Endothelial cell of umbilical vein (primary cell): ENCODE measurements around the gene DDX49. TPM values are rescaled to one million over a fixed set of nuclear protein-coding genes. Genes with fewer than 3 reads are reported as not detected.

Experiments used
- BruUV-seq: library from RNA; stranded (reverse); fragments of 400-500 nt; replicated peaks from 2 replicates; lab custom pipeline; 2021; lab: Mats Ljungman, UMichigan
- CTCF ChIA-PET: fragments of 300-600, 350-600 bp; sonication (Branson Sonifier 250); formaldehyde crosslinking; loops from one replicate; lab custom pipeline; 2021; ENCODE audit warnings: antibody characterized with exemption, inconsistent platforms; lab: Charles Lee
- POLR2A ChIA-PET: fragments of 300-600, 350-600 bp; sonication (Branson Sonifier 250); formaldehyde crosslinking; loops from one replicate; lab custom pipeline; 2021; ENCODE audit warnings: antibody characterized with exemption, inconsistent platforms; lab: Charles Lee
- DNase-seq: peaks from one replicate; pipeline ENCODE4 v3.0.0-alpha.2; 2011; ENCODE audit warnings: low read depth, low spot score
- FAIRE-seq: peaks from 2 replicates; lab custom pipeline; 2011; peaks lifted over from hg19 to GRCh38; lab: Jason Lieb, UNC
- H2AFZ ChIP-seq: 2 replicates; pipeline ENCODE4 v1.6.0; 2012; ENCODE audit warnings: low read depth, low read length, control low read depth, inconsistent platforms
- H3K27ac ChIP-seq: 2 replicates; pipeline ENCODE4 v1.5.1; 2011; ENCODE audit warnings: low read depth, mild to moderate bottlenecking, control low read depth, low read length, moderate library complexity; ENCODE audit not compliant: insufficient read depth
- H3K27me3 ChIP-seq, 2 experiments: 2 replicates each; pipeline versions ENCODE4 v1.6.0 to v1.6.1; 2011; ENCODE audit warnings: low read length in 2 of 2, mixed read lengths in 1 of 2; ENCODE audit not compliant: control insufficient read depth in 2 of 2, insufficient read depth in 2 of 2
- H3K36me3 ChIP-seq, 2 experiments: 2 replicates in 1 of 2; 3 replicates in 1 of 2; pipeline ENCODE4 v1.5.1; 2011; ENCODE audit warnings: low read length in 2 of 2, mild to moderate bottlenecking in 1 of 2, moderate library complexity in 1 of 2; ENCODE audit not compliant: control insufficient read depth in 2 of 2, insufficient read depth in 2 of 2; ENCODE audit errors: extremely low read depth in 1 of 2
- H3K4me1 ChIP-seq: 3 replicates; pipeline ENCODE4 v1.5.1; 2011; ENCODE audit warnings: mild to moderate bottlenecking, low read length; ENCODE audit not compliant: control insufficient read depth, insufficient read depth; ENCODE audit errors: extremely low read depth
- H3K4me2 ChIP-seq: 2 replicates; pipeline ENCODE4 v1.6.1; 2011; ENCODE audit warnings: low read length, control low read depth, mixed read lengths; ENCODE audit not compliant: insufficient read depth
- H3K4me3 ChIP-seq, 3 experiments: fragments of 200-600 bp in 1 of 3; sonication (generic), shearing (Covaris generic) in 1 of 3; replicated peaks in 1 of 3; 2 replicates each; pipeline ENCODE4 v1.5.1; 2011 to 2016; ENCODE audit warnings: control low read depth in 3 of 3, low read length in 3 of 3, mild to moderate bottlenecking in 2 of 3, inconsistent platforms in 1 of 3, low read depth in 1 of 3, moderate library complexity in 1 of 3; ENCODE audit not compliant: insufficient read depth in 1 of 3
- H3K79me2 ChIP-seq: 2 replicates; pipeline ENCODE4 v1.6.0; 2012; ENCODE audit warnings: low read length, inconsistent platforms; ENCODE audit not compliant: control insufficient read depth, insufficient read depth
- H3K9ac ChIP-seq: replicated peaks from 2 replicates; pipeline ENCODE3; 2011; ENCODE audit warnings: low read length, control low read depth; ENCODE audit not compliant: insufficient read depth; ENCODE audit errors: extremely low read depth
- H3K9me1 ChIP-seq: replicated peaks from 3 replicates; pipeline ENCODE4 v1.6.0; 2011; ENCODE audit warnings: mild to moderate bottlenecking, low read length; ENCODE audit not compliant: control insufficient read depth, insufficient read depth; ENCODE audit errors: extremely low read depth
- H3K9me3 ChIP-seq: replicated peaks from 2 replicates; pipeline ENCODE4 v1.5.1; 2012; ENCODE audit warnings: low read length, inconsistent platforms; ENCODE audit not compliant: control insufficient read depth, insufficient read depth
- H4K20me1 ChIP-seq: replicated peaks from 2 replicates; pipeline ENCODE3; 2011; ENCODE audit warnings: mild to moderate bottlenecking, low read length; ENCODE audit not compliant: control insufficient read depth, insufficient read depth; ENCODE audit errors: extremely low read depth
- EZH2 ChIP-seq: IDR thresholded peaks from 2 replicates; pipeline ENCODE4 v1.6.1; 2012; ENCODE audit warnings: borderline replicate concordance, low read depth, mild to moderate bottlenecking, moderate library complexity, low read length, inconsistent platforms; ENCODE audit not compliant: severe bottlenecking
- FOS ChIP-seq: IDR thresholded peaks from 2 replicates; pipeline ENCODE4 v1.6.1; 2011; ENCODE audit warnings: mild to moderate bottlenecking, low read length, moderate library complexity, borderline replicate concordance; ENCODE audit not compliant: insufficient read depth
- GATA2 ChIP-seq: IDR thresholded peaks from 2 replicates; pipeline ENCODE4 v1.7.0; 2011; ENCODE audit warnings: low read depth, mild to moderate bottlenecking, moderate library complexity, mixed read lengths, low read length; ENCODE audit not compliant: insufficient read length, insufficient read depth
- JUN ChIP-seq: IDR thresholded peaks from 2 replicates; pipeline ENCODE4 v1.6.1; 2011; ENCODE audit warnings: borderline replicate concordance, low read depth; ENCODE audit not compliant: insufficient read length, insufficient read depth
- MYC ChIP-seq: IDR thresholded peaks from one replicate; pipeline ENCODE4 v1.6.1; 2011; ENCODE audit warnings: mild to moderate bottlenecking, low read depth, low read length
- POLR2A ChIP-seq: IDR thresholded peaks from 2 replicates; pipeline ENCODE4 v1.6.1; 2012; ENCODE audit warnings: low read depth, mild to moderate bottlenecking, control low read depth, low read length
- POLR2AphosphoS5 ChIP-seq: IDR thresholded peaks from 2 replicates; pipeline ENCODE4 v1.6.1; 2012; ENCODE audit warnings: low read depth, mild to moderate bottlenecking, control low read depth, low read length, moderate library complexity; ENCODE audit not compliant: insufficient read depth
- dilution Hi-C: fragments of 300-500 bp; cut with MboI; formaldehyde crosslinking; loops from one replicate; pipeline ENCODE4 v1.15.0; 2019; ENCODE audit warnings: low sequenced_read_pairs; ENCODE audit not compliant: extremely low pct_ligation_motif_present
- intact Hi-C: fragments of 100-400 bp; cut with micrococcal nuclease; formaldehyde crosslinking; loops from one replicate; pipeline ENCODE4 v1.10.0; 2022
- polyA plus RNA-seq, 4 experiments: library from polyadenylated mRNA; depleted of rRNA in 3 of 4; stranded (reverse) in 3 of 4; unstranded in 1 of 4; fragments of >200 nt; gene quantifications; 2 replicates each; pipeline versions ENCODE4 v1.2.1 to v1.2.3, GENCODE V29; 2011 to 2012; ENCODE audit warnings: missing spikeins in 1 of 4
- total RNA-seq: library from RNA; stranded (reverse); gene quantifications from 2 replicates; pipeline ENCODE4 v1.2.3, GENCODE V29; 2021
- TF ChIP-seq, protein P1 (sequence below): IDR thresholded peaks from 2 replicates; pipeline ENCODE4 v1.6.1; 2011; ENCODE audit not compliant: insufficient read depth, insufficient read length
- TF ChIP-seq, protein P2 (sequence below), 2 donors: IDR thresholded peaks; 1 replicate in 1 of 2; 2 replicates in 1 of 2; pipeline ENCODE4 v1.5.1; 2011; ENCODE audit warnings: low read length in 2 of 2, mild to moderate bottlenecking in 2 of 2, moderate library complexity in 2 of 2, control low read depth in 1 of 2, inconsistent platforms in 1 of 2, low read depth in 1 of 2; ENCODE audit not compliant: insufficient read depth in 1 of 2; ENCODE audit errors: extremely low read depth in 1 of 2

Gene DDX49
- total and polyA plus RNA-seq, 2 donors (not counting 3 experiments of a cell fraction or from before 2014, with no cell fraction given): 51.9 to 60.1 TPM

DNA sequence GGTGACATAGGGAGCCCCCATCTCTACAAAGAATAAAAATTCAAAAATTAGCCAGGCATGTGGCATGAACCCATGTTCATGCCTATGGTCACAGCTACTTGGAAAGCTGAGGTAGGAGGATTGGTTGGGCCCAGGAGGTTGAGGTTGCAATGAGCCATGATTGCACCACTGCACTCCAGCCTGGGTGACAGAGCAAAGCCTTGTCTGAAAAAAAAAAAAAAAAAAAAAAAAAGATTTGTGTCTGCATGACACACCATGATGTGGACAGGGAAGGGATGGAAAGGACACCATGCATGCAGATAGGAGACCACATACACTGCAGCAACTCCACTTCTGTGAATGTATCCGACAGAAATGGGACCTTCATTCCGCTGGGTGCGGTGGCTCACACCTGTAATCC is 55.5 kb downstream of the DDX49 start:
- Histone ChIP-seq H2AFZ (no peak overlapping the region), H3K4me2 (no peak overlapping the region), H3K9me3 (no peaks in the 10 kb centered on the region), H3K9me1 (no peaks in the 10 kb centered on the region), H3K4me3 (no peak overlapping the region), H3K36me3 (no peaks in the 10 kb centered on the region), H3K4me1 (peaks cover 16% of the 10 kb centered on the region), H4K20me1 (no peaks in the 10 kb centered on the region), H3K79me2 (no peaks in the 10 kb centered on the region), H3K27me3 (no peaks in the 10 kb centered on the region), H3K9ac (no peak overlapping the region), H3K27ac (no peak overlapping the region)
- no TSS peak for BruUV-seq
- no peak for FAIRE-seq
- ChIA-PET CTCF (no interaction called here), POLR2A (interaction anchor here (0.8 kb wide), 1 partner anchor 11 kb away, joined by 3 read pairs; no protein-coding TSS in a partner anchor)
- no peak for DNase-seq
- intact Hi-C loops: no loop called here
- dilution Hi-C loops: no loop called here
- no peak for TF ChIP-seq EZH2
- TF ChIP-seq MYC: no peak
- no peak for TF ChIP-seq FOS
- no peak for TF ChIP-seq GATA2
- TF ChIP-seq, protein P1, sequence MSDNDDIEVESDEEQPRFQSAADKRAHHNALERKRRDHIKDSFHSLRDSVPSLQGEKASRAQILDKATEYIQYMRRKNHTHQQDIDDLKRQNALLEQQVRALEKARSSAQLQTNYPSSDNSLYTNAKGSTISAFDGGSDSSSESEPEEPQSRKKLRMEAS: no peak
- TF ChIP-seq POLR2A: no peak
- TF ChIP-seq, protein P2, sequence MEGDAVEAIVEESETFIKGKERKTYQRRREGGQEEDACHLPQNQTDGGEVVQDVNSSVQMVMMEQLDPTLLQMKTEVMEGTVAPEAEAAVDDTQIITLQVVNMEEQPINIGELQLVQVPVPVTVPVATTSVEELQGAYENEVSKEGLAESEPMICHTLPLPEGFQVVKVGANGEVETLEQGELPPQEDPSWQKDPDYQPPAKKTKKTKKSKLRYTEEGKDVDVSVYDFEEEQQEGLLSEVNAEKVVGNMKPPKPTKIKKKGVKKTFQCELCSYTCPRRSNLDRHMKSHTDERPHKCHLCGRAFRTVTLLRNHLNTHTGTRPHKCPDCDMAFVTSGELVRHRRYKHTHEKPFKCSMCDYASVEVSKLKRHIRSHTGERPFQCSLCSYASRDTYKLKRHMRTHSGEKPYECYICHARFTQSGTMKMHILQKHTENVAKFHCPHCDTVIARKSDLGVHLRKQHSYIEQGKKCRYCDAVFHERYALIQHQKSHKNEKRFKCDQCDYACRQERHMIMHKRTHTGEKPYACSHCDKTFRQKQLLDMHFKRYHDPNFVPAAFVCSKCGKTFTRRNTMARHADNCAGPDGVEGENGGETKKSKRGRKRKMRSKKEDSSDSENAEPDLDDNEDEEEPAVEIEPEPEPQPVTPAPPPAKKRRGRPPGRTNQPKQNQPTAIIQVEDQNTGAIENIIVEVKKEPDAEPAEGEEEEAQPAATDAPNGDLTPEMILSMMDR (IDR thresholded peaks at IDR 0.05; ENCODE audit: extremely low read depth in 1 of 2, insufficient read depth in 1 of 2, low read depth in 1 of 2, low read length in 2 of 2): no peak
- no peak for TF ChIP-seq JUN
- TF ChIP-seq POLR2AphosphoS5: no peak
